ENCODE data around the gene TWF1.

The TWF1 gene

DNA sequence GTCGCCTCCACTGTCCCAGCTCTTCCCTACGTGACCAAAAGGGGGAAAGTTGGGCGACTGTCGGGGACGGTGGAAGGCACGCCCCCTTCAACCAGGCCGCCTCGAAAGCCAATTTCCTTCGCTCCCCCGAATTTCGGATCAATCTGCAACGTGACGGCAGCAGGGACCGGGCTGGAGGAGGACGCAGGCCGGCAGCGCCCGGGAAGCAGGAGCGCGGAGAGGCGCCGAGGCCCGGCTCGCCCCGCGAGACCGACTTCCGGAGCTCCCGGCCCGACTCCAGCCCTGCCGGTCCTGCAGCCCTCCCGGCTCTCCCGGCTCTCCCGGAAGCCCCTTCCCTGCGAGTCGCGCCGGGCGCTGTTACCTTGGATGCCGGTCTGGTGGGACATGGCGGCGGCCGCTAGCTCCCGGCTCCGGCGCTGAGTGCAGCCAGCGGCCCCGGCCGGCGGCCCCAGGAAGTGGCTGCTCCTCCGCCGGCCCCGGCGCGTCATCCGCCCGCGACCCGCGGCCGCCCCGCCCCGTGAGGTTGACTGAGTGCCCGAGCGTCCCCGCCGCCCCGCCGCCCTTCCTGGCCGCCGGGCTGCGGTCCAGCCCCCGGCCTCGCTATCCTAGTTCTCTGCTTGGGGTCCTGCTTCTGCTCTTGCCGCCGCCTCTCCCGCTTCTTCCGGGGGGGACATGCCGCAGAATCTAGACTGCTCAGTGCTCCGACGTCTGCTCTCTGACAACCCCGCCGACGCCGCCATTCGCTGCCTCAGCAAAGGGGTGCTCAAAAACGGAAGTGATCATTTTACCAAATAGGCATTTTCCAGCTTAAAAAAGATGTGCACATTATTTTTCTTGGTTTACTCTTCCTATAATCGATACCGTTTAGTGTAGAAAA, at the start of gene TWF1:
TSS of gene TWF1 (minus strand) at position 458 of the 877 bp plus-strand sequence. CDS start at position 386, 72 bp downstream.
- peak; percentile 97 for DNase-seq (ENCODE audit: low spot score)

GRCh38 chr12:43852744-43853143, 46.6 kb upstream of the TWF1 start:
- no peak for DNase-seq (ENCODE audit: low spot score)

DNA sequence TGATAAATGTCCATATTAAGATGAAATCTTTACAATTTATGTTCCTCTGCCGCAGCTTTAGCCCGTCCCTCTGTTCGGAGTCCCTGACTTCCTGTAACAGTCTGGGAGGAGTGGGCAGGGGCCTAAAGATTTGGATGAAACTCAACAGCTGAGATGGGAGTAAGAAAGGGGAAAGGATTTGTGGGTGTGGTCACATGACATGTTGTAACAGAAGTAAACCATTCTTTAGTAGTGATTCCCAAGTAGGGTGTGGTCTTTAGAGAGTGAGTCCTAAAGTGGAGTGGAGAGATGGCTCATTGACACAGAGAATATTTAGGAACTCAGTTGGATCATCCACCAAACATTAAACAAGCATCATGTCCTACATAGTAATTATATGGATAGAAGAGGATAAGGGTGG, 42.7 kb upstream of the TWF1 start:
- no peak for DNase-seq (ENCODE audit: low spot score)

DNA sequence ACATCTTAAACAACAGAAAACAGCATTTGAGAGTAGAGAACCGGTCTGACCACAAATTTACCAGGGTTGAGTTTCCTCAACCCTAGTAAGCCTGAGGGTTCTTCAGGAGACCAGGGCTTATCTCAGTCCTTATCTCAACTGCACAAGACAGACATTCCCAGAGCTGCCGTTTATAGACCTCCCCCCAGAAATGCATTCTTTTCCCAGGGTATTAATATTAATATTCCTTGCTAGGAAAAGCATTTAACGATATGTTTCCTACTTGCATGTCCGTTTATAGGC, 42.0 kb upstream of the TWF1 start:
- DNase-seq (ENCODE audit: low spot score): no peak

DNA sequence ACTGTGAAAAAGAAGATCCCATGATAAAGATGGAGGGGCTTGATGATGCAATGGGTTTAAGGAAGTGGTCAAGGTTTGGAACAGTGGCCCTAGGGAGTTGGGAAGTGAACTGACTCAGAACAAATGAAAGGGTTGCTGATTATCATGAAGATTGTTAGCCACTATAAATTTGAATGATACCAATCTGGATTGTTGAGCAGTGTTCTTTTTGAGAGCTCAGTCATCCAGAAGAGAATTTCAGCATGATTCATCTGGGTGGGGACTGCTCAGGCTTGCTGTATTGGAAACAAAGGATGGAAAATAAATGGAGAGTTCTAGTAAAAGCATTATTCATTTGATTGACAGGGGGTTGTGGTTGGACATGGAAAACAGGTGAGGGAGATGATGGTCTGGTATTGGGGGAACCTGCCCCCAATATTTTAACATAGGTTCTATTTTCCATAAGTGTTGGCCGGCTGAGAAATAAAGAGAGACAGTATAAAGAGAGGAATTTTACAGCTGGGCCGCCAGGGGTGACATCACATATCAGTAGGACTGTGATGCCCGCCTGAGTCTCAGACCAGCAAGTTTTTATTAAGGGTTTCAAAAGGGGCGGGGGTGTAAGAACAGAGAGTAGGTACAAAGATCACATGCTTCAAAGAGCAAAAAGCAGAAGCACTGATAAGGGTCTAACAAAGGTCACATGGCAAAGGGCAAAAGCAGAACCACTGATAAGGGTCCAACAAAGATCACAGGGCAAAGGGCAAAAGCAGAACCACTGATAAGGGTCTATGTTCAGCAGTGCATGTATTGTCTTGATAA, 41.5 kb upstream of the TWF1 start:
- peak; percentile 55 for DNase-seq (ENCODE audit: low spot score)

- DNase-seq (ENCODE audit: low spot score): no peak
Observed at GRCh38 chr12:43842259-43842658, 36.1 kb upstream of the TWF1 start.

- DNase-seq (ENCODE audit: low spot score): no peak
Observed at GRCh38 chr12:43841253-43841652, 35.1 kb upstream of the TWF1 start.

GRCh38 chr12:43840338-43840737, 34.2 kb upstream of the TWF1 start:
- no peak for DNase-seq (ENCODE audit: low spot score)

- peak; percentile 27 for DNase-seq (ENCODE audit: low spot score)
Observed at GRCh38 chr12:43836475-43836989, 30.4 kb upstream of the TWF1 start.

- peak; percentile 89 for DNase-seq (ENCODE audit: low spot score)
Observed at GRCh38 chr12:43835656-43836474, 29.7 kb upstream of the TWF1 start, which contains the start of gene TMEM117. TSS of gene TMEM117 (plus strand) at chr12:43836081.

GRCh38 chr12:43835264-43835655, 29.1 kb upstream of the TWF1 start:
- DNase-seq (ENCODE audit: low spot score): no peak

DNA sequence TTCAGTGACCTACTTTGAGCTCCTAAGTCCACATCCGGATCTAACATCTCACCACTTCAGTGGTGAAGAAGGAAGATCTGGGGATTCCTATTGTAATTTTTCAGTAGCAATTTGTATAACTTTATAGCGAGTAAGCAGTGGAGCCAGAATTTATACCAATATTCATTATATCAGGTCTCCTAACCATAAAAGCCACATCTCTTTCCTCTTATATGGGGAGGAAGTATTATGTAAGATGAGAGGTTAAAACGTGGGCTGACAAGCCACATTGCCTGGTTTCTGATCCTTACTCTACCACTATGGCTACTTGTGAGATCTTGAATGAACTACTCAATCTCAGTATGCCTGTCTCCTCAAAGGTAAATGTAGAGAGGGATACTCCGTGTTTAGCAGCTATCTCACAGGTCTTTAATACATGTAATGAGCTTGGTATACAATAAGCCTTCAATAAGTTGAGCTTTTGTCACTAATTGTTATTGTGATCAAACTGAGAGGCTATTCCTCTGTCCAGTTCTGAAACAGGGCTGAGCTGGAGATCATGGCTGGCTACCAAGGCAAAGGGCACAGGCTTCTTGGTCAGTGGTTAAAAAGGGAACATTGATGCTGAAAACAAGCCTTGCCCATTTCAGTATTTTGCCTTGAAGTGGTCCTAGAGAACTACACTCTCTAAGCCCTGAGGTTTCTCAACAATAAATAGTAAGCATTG, 26.5 kb upstream of the TWF1 start:
- DNase-seq (ENCODE audit: low spot score): no peak

DNA sequence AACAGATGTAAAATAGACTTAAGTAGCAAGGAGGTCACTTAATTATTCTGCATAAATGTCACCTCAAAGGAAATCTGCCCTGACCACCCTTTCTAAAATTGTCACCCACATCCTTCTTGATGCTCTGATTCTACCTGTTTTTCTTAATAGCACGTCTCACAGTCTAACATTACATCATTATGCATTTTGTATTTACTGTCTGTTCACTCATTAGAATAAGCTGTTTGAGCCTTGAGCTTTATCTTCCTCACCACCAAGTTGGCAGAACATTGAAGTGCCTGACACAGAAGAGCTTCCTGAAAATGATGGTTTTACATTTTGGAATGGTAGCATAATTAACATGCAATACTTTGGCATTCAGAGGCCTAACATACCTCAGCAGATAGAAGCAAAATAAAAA, 21.0 kb upstream of the TWF1 start:
- no peak for DNase-seq (ENCODE audit: low spot score)

GRCh38 chr12:43826681-43827080, 20.6 kb upstream of the TWF1 start:
- DNase-seq (ENCODE audit: low spot score): peak; percentile 3

DNA sequence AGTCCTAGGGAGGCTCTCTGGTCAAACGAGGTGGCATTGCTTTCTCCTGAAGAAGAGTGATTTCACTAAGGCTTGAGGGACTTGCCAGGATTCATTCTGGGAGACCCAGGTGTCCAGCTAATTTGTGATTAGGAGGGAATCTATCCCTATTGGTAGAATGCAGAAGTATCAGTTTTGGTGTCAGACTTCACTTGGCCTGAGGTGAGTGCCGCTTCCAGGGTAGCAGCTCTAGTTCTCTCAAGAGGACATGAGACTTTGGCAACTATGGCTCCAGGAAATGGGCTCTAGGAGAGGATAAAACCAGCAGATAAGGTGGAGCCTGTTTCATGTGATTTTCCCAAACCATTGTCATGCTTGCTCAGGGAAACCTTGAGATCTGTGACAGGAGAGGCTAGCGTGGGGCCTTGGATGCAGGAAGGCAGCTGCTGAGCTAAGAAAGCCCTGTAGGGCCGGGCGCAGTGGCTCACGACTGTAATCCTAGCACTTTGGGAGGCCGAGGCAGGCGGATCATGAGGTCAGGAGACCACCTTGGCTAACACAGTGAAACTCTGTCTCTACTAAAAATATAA, 18.2 kb upstream of the TWF1 start:
- no peak for DNase-seq (ENCODE audit: low spot score)

- no peak for DNase-seq (ENCODE audit: low spot score)
Observed at GRCh38 chr12:43816168-43816567, 10.1 kb upstream of the TWF1 start.

DNA sequence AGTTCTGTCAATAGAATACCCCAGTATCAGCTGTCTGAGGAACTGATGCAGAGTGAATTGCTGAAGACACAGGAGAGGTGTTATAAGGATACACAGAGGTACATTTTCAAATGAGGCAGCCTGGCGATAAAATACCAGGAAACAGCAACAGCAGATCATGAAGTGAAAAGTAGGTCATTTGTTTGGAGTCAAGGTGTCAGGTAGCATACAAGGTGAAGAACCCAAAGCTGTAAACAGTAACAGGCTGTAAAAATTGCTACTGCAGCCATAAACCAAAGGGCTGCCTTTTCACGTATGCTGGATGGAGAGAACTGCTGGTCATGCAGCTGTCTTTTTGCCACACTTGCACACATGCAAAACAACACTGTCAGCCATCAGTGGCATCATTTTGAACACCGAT, 9.3 kb upstream of the TWF1 start:
- no peak for DNase-seq (ENCODE audit: low spot score)

GRCh38 chr12:43812926-43813325, 6.8 kb upstream of the TWF1 start:
- no peak for DNase-seq (ENCODE audit: low spot score)

DNA sequence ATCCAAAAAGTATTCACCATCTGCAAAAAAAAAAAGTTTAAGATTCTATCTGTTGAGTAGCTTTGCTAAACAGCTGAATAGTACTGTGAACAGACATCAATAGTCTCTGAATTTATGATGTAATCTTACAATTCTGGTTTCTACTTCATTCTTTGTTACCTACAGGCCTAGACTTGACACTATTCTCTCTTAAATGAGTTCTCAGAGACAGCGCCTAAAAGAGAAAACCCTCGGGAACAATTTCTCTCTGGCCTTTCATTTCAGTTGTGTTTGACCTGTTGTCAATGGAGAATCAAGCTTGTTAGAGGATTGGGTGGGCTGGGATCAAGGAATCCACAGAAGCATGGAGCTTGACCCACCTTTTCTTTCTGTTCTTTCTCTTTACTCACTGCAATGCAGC, 5.9 kb upstream of the TWF1 start:
- DNase-seq (ENCODE audit: low spot score): no peak

DNA sequence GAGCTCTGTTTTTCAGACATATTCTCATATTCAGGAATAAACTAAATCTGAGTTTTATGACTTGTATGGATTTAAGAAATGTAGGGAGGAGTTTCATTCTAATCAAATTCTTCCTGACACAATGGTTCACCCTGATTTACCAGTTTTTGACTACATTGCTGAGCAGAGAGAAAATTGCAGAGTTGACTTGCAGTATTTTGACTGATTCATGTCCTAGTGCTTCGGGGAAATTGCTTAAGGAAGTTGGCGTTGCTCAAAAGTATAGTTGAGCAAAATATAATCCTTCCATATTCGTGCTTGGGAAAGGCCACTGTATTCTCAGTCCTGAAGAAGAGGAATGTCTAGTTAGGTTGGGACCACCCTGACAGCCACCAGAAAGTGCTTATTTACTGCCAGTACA, 1.3 kb upstream of the TWF1 start:
- no peak for DNase-seq (ENCODE audit: low spot score)

DNA sequence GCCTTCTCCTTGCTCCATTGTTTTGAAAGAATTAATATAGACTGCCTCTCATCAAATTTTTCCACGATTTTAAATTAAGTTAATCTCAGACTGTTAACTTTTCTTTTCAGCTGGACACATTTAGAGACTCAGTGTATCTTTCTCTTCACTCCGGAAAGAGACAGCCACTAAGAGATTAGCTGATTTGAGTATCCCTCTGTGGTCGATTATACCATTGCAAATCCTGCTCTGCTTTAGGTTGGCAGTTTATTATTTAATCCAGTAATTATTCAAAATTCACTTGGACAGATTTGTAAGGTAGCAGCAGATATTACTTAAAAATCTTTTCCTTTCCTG, 588 bp upstream of the TWF1 start:
- DNase-seq (ENCODE audit: low spot score): peak; percentile 12
